ENCODE data around the gene TNFRSF21.
"Not testable (repeated sequence)": the region's sequence is repeated elsewhere in the genome, so short reads cannot be mapped to it uniquely, and the experiment has no call there.

The TNFRSF21 gene

GRCh38 chr6:47290124-47290834, 19.4 kb downstream of the TNFRSF21 start:
- DNase-seq (ENCODE audit: low read depth, low spot score): no peak
- H3K9me3 ChIP-seq (ENCODE audit: control insufficient read depth, insufficient read depth, low read length): no peaks in the 10 kb centered on the region

GRCh38 chr6:47288267-47289090, 21.2 kb downstream of the TNFRSF21 start:
- Histone ChIP-seq H3K9me3 (ENCODE audit: control insufficient read depth, insufficient read depth, low read length) (no peaks in the 10 kb centered on the region), H3K27me3 (ENCODE audit: control insufficient read depth, insufficient read depth, low read length) (no peaks in the 10 kb centered on the region), H3K4me3 (ENCODE audit: low read length) (no peak overlapping the region), H3K36me3 (ENCODE audit: control insufficient read depth, insufficient read depth, low read length) (peaks cover 8% of the 10 kb centered on the region; the same call in 1 of the 2 replicates), H3K4me1 (ENCODE audit: control insufficient read depth, insufficient read depth, low read length) (peaks cover 9% of the 10 kb centered on the region; the same call in 1 of the 2 replicates), H3K27ac (ENCODE audit: low read length) (no peak overlapping the region)
- no peak for DNase-seq (ENCODE audit: low read depth, low spot score)
- no CpG with 5 or more reads among the region's 7 CpGs for WGBS (ENCODE audit: insufficient coverage, insufficient read length)

More at GRCh38 chr6:47290124-47290834, 19.4 kb downstream of the TNFRSF21 start:
- Histone ChIP-seq H3K27ac (ENCODE audit: low read length) (no peak overlapping the region), H3K4me3 (ENCODE audit: low read length) (no peak overlapping the region), H3K36me3 (ENCODE audit: control insufficient read depth, insufficient read depth, low read length) (peaks cover 8% of the 10 kb centered on the region; the same call in 1 of the 2 replicates), H3K4me1 (ENCODE audit: control insufficient read depth, insufficient read depth, low read length) (peaks cover 9% of the 10 kb centered on the region; the same call in 1 of the 2 replicates), H3K27me3 (ENCODE audit: control insufficient read depth, insufficient read depth, low read length) (no peaks in the 10 kb centered on the region)
- WGBS (ENCODE audit: insufficient coverage, insufficient read length): no CpG with 5 or more reads among the region's 7 CpGs

GRCh38 chr6:47286301-47286700, 23.4 kb downstream of the TNFRSF21 start:
- H3K4me1 ChIP-seq (ENCODE audit: control insufficient read depth, insufficient read depth, low read length): peaks cover 7% of the 10 kb centered on the region; the same call in 1 of the 2 replicates
- no peaks in the 10 kb centered on the region for H3K27me3 ChIP-seq (ENCODE audit: control insufficient read depth, insufficient read depth, low read length)
- no peak overlapping the region for H3K4me3 ChIP-seq (ENCODE audit: low read length)
- no CpG with 5 or more reads among the region's 7 CpGs for WGBS (ENCODE audit: insufficient coverage, insufficient read length)
- no peak for DNase-seq (ENCODE audit: low read depth, low spot score)
- H3K9me3 ChIP-seq (ENCODE audit: control insufficient read depth, insufficient read depth, low read length): no peaks in the 10 kb centered on the region
- H3K36me3 ChIP-seq (ENCODE audit: control insufficient read depth, insufficient read depth, low read length): peaks cover 8% of the 10 kb centered on the region; the same call in 1 of the 2 replicates
- H3K27ac ChIP-seq (ENCODE audit: low read length): no peak overlapping the region

- Histone ChIP-seq H3K27ac (ENCODE audit: low read length) (no peak overlapping the region), H3K4me3 (ENCODE audit: low read length) (no peak overlapping the region), H3K27me3 (ENCODE audit: control insufficient read depth, insufficient read depth, low read length) (no peaks in the 10 kb centered on the region), H3K4me1 (ENCODE audit: control insufficient read depth, insufficient read depth, low read length) (peaks cover 3% of the 10 kb centered on the region; the same call in 1 of the 2 replicates), H3K9me3 (ENCODE audit: control insufficient read depth, insufficient read depth, low read length) (no peaks in the 10 kb centered on the region), H3K36me3 (ENCODE audit: control insufficient read depth, insufficient read depth, low read length) (peaks cover 8% of the 10 kb centered on the region; the same call in 1 of the 2 replicates)
- WGBS (ENCODE audit: insufficient coverage, insufficient read length): no CpG with 5 or more reads among the region's 7 CpGs
- DNase-seq (ENCODE audit: low read depth, low spot score): no peak
These were observed 25.7 kb downstream of the TNFRSF21 start for GRCh38 chr6:47283993-47284392.

- Histone ChIP-seq H3K36me3 (ENCODE audit: control insufficient read depth, insufficient read depth, low read length) (no peaks in the 10 kb centered on the region), H3K27ac (ENCODE audit: low read length) (no peak overlapping the region), H3K9me3 (ENCODE audit: control insufficient read depth, insufficient read depth, low read length) (no peaks in the 10 kb centered on the region), H3K27me3 (ENCODE audit: control insufficient read depth, insufficient read depth, low read length) (no peaks in the 10 kb centered on the region), H3K4me1 (ENCODE audit: control insufficient read depth, insufficient read depth, low read length) (no peaks in the 10 kb centered on the region), H3K4me3 (ENCODE audit: low read length) (no peak overlapping the region)
- DNase-seq (ENCODE audit: low read depth, low spot score): no peak
- no CpG with 5 or more reads among the region's 3 CpGs for WGBS (ENCODE audit: insufficient coverage, insufficient read length)
These were observed 31.2 kb downstream of the TNFRSF21 start for GRCh38 chr6:47278545-47278944.

- no CpG with 5 or more reads among the region's 4 CpGs for WGBS (ENCODE audit: insufficient coverage, insufficient read length)
- H3K36me3 ChIP-seq (ENCODE audit: control insufficient read depth, insufficient read depth, low read length): no peaks in the 10 kb centered on the region
These were observed 32.0 kb downstream of the TNFRSF21 start for GRCh38 chr6:47277702-47278101.

GRCh38 chr6:47276377-47276776, 33.3 kb downstream of the TNFRSF21 start:
- H3K9me3 ChIP-seq (ENCODE audit: control insufficient read depth, insufficient read depth, low read length): no peaks in the 10 kb centered on the region
- DNase-seq (ENCODE audit: low read depth, low spot score): no peak
- H3K4me3 ChIP-seq (ENCODE audit: low read length): no peak overlapping the region
- no CpG with 5 or more reads among the region's 3 CpGs for WGBS (ENCODE audit: insufficient coverage, insufficient read length)
- H3K36me3 ChIP-seq (ENCODE audit: control insufficient read depth, insufficient read depth, low read length): no peaks in the 10 kb centered on the region
- H3K4me1 ChIP-seq (ENCODE audit: control insufficient read depth, insufficient read depth, low read length): no peaks in the 10 kb centered on the region
- H3K27me3 ChIP-seq (ENCODE audit: control insufficient read depth, insufficient read depth, low read length): no peaks in the 10 kb centered on the region
- H3K27ac ChIP-seq (ENCODE audit: low read length): no peak overlapping the region

More at GRCh38 chr6:47277702-47278101, 32.0 kb downstream of the TNFRSF21 start:
- Histone ChIP-seq H3K9me3 (ENCODE audit: control insufficient read depth, insufficient read depth, low read length) (no peaks in the 10 kb centered on the region), H3K27ac (ENCODE audit: low read length) (no peak overlapping the region), H3K4me3 (ENCODE audit: low read length) (no peak overlapping the region), H3K4me1 (ENCODE audit: control insufficient read depth, insufficient read depth, low read length) (no peaks in the 10 kb centered on the region), H3K27me3 (ENCODE audit: control insufficient read depth, insufficient read depth, low read length) (no peaks in the 10 kb centered on the region)
- DNase-seq (ENCODE audit: low read depth, low spot score): no peak

GRCh38 chr6:47275640-47276039, 34.1 kb downstream of the TNFRSF21 start:
- DNase-seq (ENCODE audit: low read depth, low spot score): no peak
- Histone ChIP-seq H3K4me1 (ENCODE audit: control insufficient read depth, insufficient read depth, low read length) (no peaks in the 10 kb centered on the region), H3K27ac (ENCODE audit: low read length) (no peak overlapping the region), H3K4me3 (ENCODE audit: low read length) (no peak overlapping the region), H3K36me3 (ENCODE audit: control insufficient read depth, insufficient read depth, low read length) (no peaks in the 10 kb centered on the region), H3K27me3 (ENCODE audit: control insufficient read depth, insufficient read depth, low read length) (no peaks in the 10 kb centered on the region), H3K9me3 (ENCODE audit: control insufficient read depth, insufficient read depth, low read length) (no peaks in the 10 kb centered on the region)
- WGBS (ENCODE audit: insufficient coverage, insufficient read length): no CpG with 5 or more reads among the region's 2 CpGs

GRCh38 chr6:47275132-47275531, 34.6 kb downstream of the TNFRSF21 start:
- not testable (repeated sequence) for H3K9me3 ChIP-seq (ENCODE audit: control insufficient read depth, insufficient read depth, low read length); H3K27me3 ChIP-seq (ENCODE audit: control insufficient read depth, insufficient read depth, low read length); H3K4me3 ChIP-seq (ENCODE audit: low read length); H3K36me3 ChIP-seq (ENCODE audit: control insufficient read depth, insufficient read depth, low read length); DNase-seq (ENCODE audit: low read depth, low spot score); H3K4me1 ChIP-seq (ENCODE audit: control insufficient read depth, insufficient read depth, low read length); H3K27ac ChIP-seq (ENCODE audit: low read length)
- no CpG with 5 or more reads among the region's 5 CpGs for WGBS (ENCODE audit: insufficient coverage, insufficient read length)

GRCh38 chr6:47268572-47269187, 41.0 kb downstream of the TNFRSF21 start:
- H3K4me3 ChIP-seq (ENCODE audit: low read length): no peak overlapping the region
- no peak overlapping the region for H3K27ac ChIP-seq (ENCODE audit: low read length)
- no peaks in the 10 kb centered on the region for H3K36me3 ChIP-seq (ENCODE audit: control insufficient read depth, insufficient read depth, low read length)
- H3K27me3 ChIP-seq (ENCODE audit: control insufficient read depth, insufficient read depth, low read length): no peaks in the 10 kb centered on the region
- DNase-seq (ENCODE audit: low read depth, low spot score): no peak
- no peaks in the 10 kb centered on the region for H3K9me3 ChIP-seq (ENCODE audit: control insufficient read depth, insufficient read depth, low read length)
- H3K4me1 ChIP-seq (ENCODE audit: control insufficient read depth, insufficient read depth, low read length): peaks cover 2% of the 10 kb centered on the region; the same call in 1 of the 2 replicates
- no CpG with 5 or more reads among the region's 5 CpGs for WGBS (ENCODE audit: insufficient coverage, insufficient read length)

Measured in iPS DF 6.9 (cell line).